Colonic mucosa (tissue), 4 donors: ENCODE results near the gene CERS2. TPM values are rescaled to one million over a fixed set of nuclear protein-coding genes. Genes with fewer than 3 reads are reported as not detected.

ENCODE experiments used
- DNase-seq: peaks from one replicate; pipeline ENCODE4 v3.0.0-alpha.2; 2020
- H3K27ac ChIP-seq: fragments of 200-600 bp; one replicate; pipeline ENCODE4 v1.8.0; 2021
- H3K27me3 ChIP-seq: fragments of 200-600 bp; one replicate; pipeline ENCODE4 v1.8.0; 2021
- H3K36me3 ChIP-seq: fragments of 200-600 bp; one replicate; pipeline ENCODE4 v1.8.0; 2021
- H3K4me1 ChIP-seq: fragments of 200-600 bp; one replicate; pipeline ENCODE4 v1.8.0; 2021; ENCODE audit warnings: mild to moderate bottlenecking
- H3K4me3 ChIP-seq: fragments of 200-600 bp; one replicate; pipeline ENCODE4 v1.8.0; 2021
- H3K9ac ChIP-seq, 2 donors: one replicate each; pipeline ENCODE4 v1.7.0; 2013; ENCODE audit warnings: control low read depth in 2 of 2, low read depth in 2 of 2, low read length in 2 of 2
- H3K9me3 ChIP-seq: fragments of 200-600 bp; one replicate; pipeline ENCODE4 v1.8.0; 2021
- CTCF ChIP-seq: fragments of 200-600 bp; IDR thresholded peaks from one replicate; pipeline ENCODE4 v1.8.0; 2022; ENCODE audit warnings: antibody characterized with exemption, mild to moderate bottlenecking
- intact Hi-C: fragments of 100-400 bp; cut with DNase I; formaldehyde crosslinking; loops from one replicate; pipeline ENCODE4 v1.14.1; 2022
- total RNA-seq, 2 donors: library from RNA; stranded (reverse); fragmentation: NEBNext Ultra II Directional in 1 of 2; extraction: Animal tissue kit (Norgen Biotek cat#: 25700) in 1 of 2; gene quantifications; one replicate each; pipeline ENCODE4 v1.2.1, GENCODE V29; 2021
- donor health status: healthy.
- donor health status: DM: no; HTN: no; CAD: no.
- donor health status: DM: no; HTN: no; CAD: no.

Gene CERS2
- total RNA-seq, 2 donors from 2014 or later, result 140 to 157 TPM

- no peak for TF ChIP-seq CTCF
- Histone ChIP-seq H3K27ac (no peak overlapping the region), H3K4me3 (no peak overlapping the region), H3K9me3 (no peaks in the 10 kb centered on the region), H3K36me3 (no peaks in the 10 kb centered on the region), H3K27me3 (no peaks in the 10 kb centered on the region), H3K9ac (no peak overlapping the region), H3K4me1 (no peaks in the 10 kb centered on the region)
- no peak for DNase-seq
- intact Hi-C loops, result loop anchor here (10.0 kb wide), 2 partner anchors 47 to 363 kb away; partner anchors contain the start of gene CERS2
These were observed 46.3 kb downstream of the CERS2 start for GRCh38 chr1:150928286-150928685.

GRCh38 chr1:150927624-150928023 is 47.0 kb downstream of the CERS2 start:
- no peak for DNase-seq
- H3K27me3 ChIP-seq, result no peaks in the 10 kb centered on the region
- H3K4me1 ChIP-seq, result no peaks in the 10 kb centered on the region
- no peak overlapping the region for H3K4me3 ChIP-seq
- intact Hi-C loops, result loop anchor here (10.0 kb wide), 2 partner anchors 47 to 363 kb away; partner anchors contain the start of gene CERS2
- H3K9ac ChIP-seq, result no peak overlapping the region
- no peak for TF ChIP-seq CTCF
- no peak overlapping the region for H3K27ac ChIP-seq
- no peaks in the 10 kb centered on the region for H3K9me3 ChIP-seq
- no peaks in the 10 kb centered on the region for H3K36me3 ChIP-seq

DNA sequence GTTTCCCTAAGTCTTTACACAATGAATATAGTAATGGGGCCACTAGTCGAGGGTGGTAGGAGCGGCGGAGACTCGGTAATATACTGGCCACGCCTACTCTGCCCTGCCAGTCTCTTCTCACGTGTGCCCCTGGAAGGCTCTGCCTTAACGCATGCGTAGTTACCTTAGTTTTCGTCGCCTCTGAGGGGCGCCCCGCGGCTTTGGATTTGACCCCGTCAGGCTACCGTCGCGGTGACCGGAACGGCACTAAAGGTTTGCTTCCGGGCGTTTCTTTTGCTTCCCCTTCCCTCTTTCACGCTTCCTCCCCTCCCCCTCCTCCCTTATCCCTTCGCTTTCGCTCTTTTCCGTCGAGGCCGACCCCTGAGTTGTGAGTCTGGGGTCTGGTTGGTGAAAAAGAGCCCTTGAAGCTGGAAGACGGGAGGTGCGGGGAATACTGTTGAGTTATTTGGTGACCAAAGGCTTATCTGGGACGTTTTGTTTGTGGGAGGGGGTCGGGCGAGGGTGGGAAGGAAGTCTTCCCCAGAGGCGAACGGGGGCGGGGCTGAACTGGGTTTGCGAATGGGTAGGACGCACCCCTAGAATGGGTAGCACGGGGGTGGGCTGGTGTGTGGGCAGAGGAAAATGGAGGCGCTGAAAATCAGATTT is 48.4 kb downstream of the CERS2 start, which contains the start of gene SETDB1:
Gene SETDB1 (plus strand): TSS at position 267 of the 645 bp plus-strand sequence. CDS start 1,352 bp downstream, outside the sequence.
- Histone ChIP-seq H3K4me1 (no peaks in the 10 kb centered on the region), H3K36me3 (no peaks in the 10 kb centered on the region), H3K27me3 (no peaks in the 10 kb centered on the region), H3K4me3 (peak within 1 kb of the TSS; percentile 60), H3K9ac (peak within 1 kb of the TSS; percentile 89 to 93), H3K9me3 (no peaks in the 10 kb centered on the region), H3K27ac (peak within 1 kb of the TSS; percentile 74)
- peak; percentile 97 for DNase-seq
- no peak for TF ChIP-seq CTCF
- intact Hi-C loops, result loop anchor here (10.0 kb wide), 2 partner anchors 49 to 361 kb away; partner anchors contain the start of gene CERS2

DNA sequence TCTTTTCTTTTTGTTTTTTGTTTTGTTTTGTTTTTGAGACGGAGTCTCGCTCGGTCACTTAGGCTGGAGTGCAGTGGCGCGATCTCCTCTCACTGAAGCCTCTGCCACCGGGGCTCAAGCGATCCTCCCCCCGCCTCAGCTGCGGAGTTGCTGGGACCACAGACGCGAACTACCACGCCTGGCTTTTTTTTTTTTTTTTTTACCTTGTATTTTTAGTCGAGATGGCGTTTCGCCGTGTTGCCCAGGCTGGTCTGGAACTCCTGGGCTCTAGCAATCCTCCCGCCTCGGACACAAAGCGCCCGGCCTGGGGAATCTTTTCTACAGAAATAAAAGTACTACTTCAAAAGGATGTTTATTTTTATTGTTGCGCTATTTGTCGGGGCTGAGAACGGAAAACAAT is 49.6 kb downstream of the CERS2 start:
- no peak overlapping the region for H3K9ac ChIP-seq
- peak; percentile 30 for DNase-seq
- H3K4me3 ChIP-seq, result no peak overlapping the region
- no peaks in the 10 kb centered on the region for H3K27me3 ChIP-seq
- H3K9me3 ChIP-seq, result no peaks in the 10 kb centered on the region
- TF ChIP-seq CTCF, result no peak
- intact Hi-C loops, result loop anchor here (10.0 kb wide), 2 partner anchors 50 to 360 kb away; partner anchors contain the start of gene CERS2
- H3K27ac ChIP-seq, result no peak overlapping the region
- no peaks in the 10 kb centered on the region for H3K36me3 ChIP-seq
- H3K4me1 ChIP-seq, result no peaks in the 10 kb centered on the region

- TF ChIP-seq CTCF, result peak; percentile 60
These were observed 52.1 kb downstream of the CERS2 start for GRCh38 chr1:150922519-150922975.

More at GRCh38 chr1:150922519-150922975, 52.1 kb downstream of the CERS2 start:
- DNase-seq, result peak; percentile 88
- intact Hi-C loops, result loop anchor here (10.0 kb wide), 2 partner anchors 52 to 358 kb away; partner anchors contain the start of gene CERS2
- H3K27ac ChIP-seq, result no peak overlapping the region
- no peak overlapping the region for H3K9ac ChIP-seq
- no peak overlapping the region for H3K4me3 ChIP-seq
- H3K4me1 ChIP-seq, result no peaks in the 10 kb centered on the region
- H3K36me3 ChIP-seq, result no peaks in the 10 kb centered on the region
- H3K9me3 ChIP-seq, result no peaks in the 10 kb centered on the region
- no peaks in the 10 kb centered on the region for H3K27me3 ChIP-seq
